K562 treated with DMSO at 1 percent for 4 hours (cell line): ENCODE results near the gene MAGEB17. TPM values are rescaled to one million over a fixed set of nuclear protein-coding genes. Genes with fewer than 3 reads are reported as not detected.

Experiments used
- total RNA-seq: library from RNA; unstranded; fragments of 300-600 nt; gene quantifications from 2 replicates; pipeline ENCODE4 v1.2.3, GENCODE V29; 2022; ENCODE audit not compliant: insufficient read depth

Gene MAGEB17, protein sequence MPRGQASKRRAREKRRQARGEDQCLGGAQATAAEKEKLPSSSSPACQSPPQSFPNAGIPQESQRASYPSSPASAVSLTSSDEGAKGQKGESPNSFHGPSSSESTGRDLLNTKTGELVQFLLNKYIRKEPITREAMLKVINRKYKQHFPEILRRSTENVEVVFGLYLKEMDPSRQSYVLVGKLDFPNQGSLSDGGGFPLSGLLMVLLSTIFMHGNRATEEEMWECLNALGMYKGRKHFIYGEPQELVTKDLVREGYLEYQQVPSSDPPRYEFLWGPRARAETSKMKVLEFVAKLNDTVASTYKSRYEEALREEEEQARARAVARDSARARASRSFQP
- 3.0 and 3.2 TPM in 2 replicates for total RNA-seq

DNA sequence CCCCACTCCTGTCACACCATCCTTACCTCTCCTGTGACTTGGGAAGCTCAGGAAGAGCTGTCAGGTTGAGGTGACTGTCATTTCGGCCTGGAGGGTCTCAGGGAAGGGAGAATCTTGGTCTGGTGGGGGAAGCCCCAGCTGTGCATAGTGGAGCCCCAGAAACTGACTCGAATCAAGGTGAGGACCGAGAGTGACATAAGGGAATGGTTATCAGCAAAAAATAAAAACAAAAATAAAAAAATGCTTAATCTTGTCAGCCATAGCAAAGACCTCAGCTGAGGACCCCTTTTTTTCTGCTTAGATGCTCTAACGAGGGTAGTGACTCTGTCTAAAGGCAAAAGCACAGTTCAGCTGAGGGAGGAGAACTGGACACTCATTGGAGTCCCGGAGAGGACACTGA is at the start of gene MAGEB17:
Gene MAGEB17 (plus strand): TSS at position 301 of the 400 bp plus-strand sequence. CDS start 2,902 bp downstream, outside the sequence.

DNA sequence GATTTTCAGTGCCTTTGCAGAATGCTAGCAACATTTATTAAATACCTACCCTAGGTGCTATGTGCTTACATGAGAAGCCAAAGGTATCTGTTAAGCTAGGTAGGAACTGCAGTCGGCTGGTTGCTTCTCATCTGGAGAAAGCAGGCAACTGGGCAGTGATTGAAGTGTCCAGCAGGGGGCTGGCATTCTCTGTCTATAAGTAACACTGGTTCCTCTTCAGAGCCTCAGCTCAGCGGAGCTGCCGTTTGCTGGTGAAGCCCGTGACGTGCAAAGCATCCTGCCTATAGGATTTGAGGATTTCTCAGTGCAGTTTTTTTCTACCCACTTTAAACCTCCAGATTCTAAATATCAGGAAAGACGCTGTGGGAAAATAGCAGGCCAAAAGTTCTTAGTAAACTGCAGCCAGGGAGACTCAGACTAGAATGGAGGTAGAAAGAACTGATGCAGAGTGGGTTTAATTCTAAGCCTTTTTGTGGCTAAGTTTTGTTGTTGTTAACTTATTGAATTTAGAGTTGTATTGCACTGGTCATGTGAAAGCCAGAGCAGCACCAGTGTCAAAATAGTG is 44.0 kb upstream of the MAGEB17 start, which contains the start of gene GRPR:
Gene GRPR (plus strand): TSS at position 344 of the 565 bp plus-strand sequence. CDS start 389 bp downstream, outside the sequence.

Other genes with a start within 250 kb of the MAGEB17 start
- not detected in 2 replicates for gene GRPR, start 43.9 kb upstream of the MAGEB17 start, total RNA-seq